ENCODE results near the gene LOC101059915.
"Not testable (repeated sequence)": the region's sequence is repeated elsewhere in the genome, so short reads cannot be mapped to it uniquely, and the experiment has no call there.

LOC101059915 gene

DNA sequence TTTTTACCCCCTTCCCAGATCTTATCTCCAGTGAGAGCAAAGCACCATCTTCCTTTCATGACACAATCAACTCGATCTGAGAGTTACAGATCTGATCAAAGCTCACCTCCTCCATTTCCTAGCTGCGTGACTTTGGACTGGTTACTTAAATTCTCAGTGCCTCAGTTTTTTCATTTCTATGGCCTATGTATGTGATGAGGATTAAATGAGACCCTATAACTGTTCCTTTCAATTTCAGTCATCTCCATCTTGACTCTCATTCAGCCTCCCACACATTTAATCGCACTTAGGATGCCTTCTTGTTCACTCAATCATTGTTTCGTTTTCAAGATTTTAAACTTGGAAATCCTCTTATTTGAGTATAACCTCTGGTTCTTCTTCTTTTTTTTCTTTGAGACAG is 28.9 kb upstream of the LOC101059915 start:
- DNase-seq (ENCODE audit: low spot score), result no peak

DNA sequence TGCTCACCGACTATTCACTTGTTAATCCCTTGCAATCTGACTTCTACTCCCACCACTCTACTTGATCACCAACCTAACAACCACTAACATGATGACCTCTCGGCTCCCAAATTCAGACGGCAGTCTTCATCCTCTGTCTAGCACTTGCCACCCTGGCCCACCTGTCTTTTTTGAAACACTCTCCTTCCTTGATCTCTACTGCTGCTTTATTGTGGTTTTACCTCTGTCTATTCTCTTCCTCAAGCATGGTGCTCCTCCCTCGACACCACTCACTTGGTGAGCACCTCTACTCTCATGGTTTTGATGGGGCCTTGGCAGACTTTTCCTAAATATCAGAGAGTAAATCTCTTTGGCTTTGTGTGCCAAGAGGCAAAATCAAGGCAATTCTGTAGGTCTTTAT is 27.3 kb upstream of the LOC101059915 start:
- no peak for DNase-seq (ENCODE audit: low spot score)

DNA sequence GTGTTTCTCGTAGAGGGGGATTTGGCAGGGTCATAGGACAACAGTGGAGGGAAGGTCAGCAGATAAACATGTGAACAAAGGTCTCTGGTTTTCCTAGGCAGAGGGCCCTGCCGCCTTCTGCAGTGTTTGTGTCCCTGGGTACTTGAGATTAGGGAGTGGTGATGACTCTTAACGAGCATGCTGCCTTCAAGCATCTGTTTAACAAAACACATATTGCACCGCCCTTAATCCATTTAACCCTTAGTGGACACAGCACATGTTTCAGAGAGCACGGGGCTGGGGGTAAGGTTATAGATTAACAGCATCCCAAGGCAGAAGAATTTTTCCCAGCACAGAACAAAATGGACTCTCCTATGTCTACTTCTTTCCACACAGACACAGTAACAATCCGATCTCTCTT is 22.9 kb upstream of the LOC101059915 start:
- not testable (repeated sequence) for DNase-seq (ENCODE audit: low spot score)

GRCh38 chrX:71650333-71650969 is 16.9 kb upstream of the LOC101059915 start:
- no peak for DNase-seq (ENCODE audit: low spot score)

DNA sequence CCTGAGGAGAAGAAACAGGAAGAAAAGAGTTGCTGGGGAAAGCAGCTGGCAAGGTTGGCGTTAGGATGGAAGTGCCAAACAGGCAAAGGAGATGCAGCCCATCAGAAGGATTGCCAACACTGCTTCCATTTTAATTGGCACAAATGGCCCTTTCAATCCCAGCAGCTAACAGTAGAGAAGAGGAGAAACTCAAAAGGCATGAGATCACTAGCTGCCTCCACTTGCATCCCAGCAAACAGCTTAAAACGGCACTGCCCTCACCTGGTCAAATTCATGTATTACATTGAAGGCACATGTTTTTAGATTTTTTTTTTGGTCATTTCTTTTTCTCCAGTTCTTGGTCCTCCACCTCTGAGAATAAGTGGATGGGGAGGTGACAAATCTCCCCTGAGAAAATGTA is 14.9 kb upstream of the LOC101059915 start:
- DNase-seq (ENCODE audit: low spot score), result no peak

- no peak for DNase-seq (ENCODE audit: low spot score)
These were observed 14.0 kb upstream of the LOC101059915 start for GRCh38 chrX:71653344-71653743.

DNA sequence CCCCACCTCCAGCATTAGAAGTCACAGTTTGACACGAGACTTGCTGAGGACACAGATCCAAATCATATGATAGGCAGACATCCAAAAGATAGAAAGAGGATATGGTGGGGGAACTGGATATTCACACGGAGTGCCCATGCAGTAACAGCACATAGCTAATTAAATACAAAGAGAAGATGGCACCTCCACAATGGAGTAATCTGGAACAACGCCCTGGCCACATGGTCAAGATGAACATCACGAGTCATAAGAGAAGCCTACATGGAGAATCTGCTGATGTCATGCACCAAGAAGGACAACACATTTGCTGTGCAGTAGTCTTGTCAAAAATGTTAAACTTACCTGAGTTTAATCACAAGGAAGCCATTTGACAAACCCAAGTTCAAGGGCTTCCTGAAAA is 10.1 kb upstream of the LOC101059915 start:
- DNase-seq (ENCODE audit: low spot score), result no peak

DNA sequence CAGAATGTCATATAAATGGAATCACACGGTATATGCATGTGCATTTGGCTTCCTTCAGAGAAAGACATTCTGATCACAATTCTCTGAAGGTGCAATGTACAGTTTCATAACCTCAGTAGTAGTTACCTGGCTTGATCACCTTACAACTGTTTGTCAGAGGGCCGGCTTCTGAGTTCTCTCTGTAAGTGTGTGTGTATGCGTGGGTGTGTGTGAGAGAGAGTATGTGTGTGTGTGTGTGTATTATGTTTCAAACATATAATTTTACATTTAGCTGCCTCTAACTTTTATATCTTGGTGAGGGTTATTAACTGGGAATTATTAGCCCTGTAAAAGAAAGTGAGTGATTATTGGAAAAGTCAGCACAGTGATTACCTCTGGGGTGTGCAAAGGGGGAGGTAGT is 8.0 kb upstream of the LOC101059915 start:
- DNase-seq (ENCODE audit: low spot score), result no peak

- DNase-seq (ENCODE audit: low spot score), result no peak
These were observed 7.4 kb upstream of the LOC101059915 start for GRCh38 chrX:71659959-71660358.

- peak; percentile 75 for DNase-seq (ENCODE audit: low spot score)
These were observed 6.6 kb upstream of the LOC101059915 start for GRCh38 chrX:71660562-71661416.

DNA sequence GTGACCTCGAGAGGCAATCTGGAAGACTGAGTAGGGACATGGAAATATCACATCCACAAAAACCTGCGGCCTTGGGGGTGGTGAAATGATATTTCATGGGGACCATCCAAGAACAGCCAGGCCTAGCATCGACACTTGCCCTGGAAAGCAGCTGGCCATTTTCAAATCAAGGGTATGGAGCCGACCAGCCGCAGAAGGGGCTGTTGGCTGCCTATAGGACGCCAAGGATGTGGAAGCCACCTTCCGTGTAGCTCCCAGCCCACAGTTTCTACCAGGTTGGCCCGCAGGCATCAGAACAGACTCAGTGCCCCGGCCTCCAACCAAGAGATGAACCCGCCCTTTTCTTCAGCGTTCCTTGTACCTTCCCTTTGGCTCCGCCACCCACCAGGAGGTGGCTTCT is 5.4 kb upstream of the LOC101059915 start:
- no peak for DNase-seq (ENCODE audit: low spot score)

GRCh38 chrX:71662654-71663053 is 4.7 kb upstream of the LOC101059915 start:
- DNase-seq (ENCODE audit: low spot score), result not testable (repeated sequence)

- DNase-seq (ENCODE audit: low spot score), result not testable (repeated sequence)
These were observed 4.1 kb upstream of the LOC101059915 start for GRCh38 chrX:71663238-71663637.

GRCh38 chrX:71664202-71664601 is 3.1 kb upstream of the LOC101059915 start:
- DNase-seq (ENCODE audit: low spot score), result not testable (repeated sequence)

DNA sequence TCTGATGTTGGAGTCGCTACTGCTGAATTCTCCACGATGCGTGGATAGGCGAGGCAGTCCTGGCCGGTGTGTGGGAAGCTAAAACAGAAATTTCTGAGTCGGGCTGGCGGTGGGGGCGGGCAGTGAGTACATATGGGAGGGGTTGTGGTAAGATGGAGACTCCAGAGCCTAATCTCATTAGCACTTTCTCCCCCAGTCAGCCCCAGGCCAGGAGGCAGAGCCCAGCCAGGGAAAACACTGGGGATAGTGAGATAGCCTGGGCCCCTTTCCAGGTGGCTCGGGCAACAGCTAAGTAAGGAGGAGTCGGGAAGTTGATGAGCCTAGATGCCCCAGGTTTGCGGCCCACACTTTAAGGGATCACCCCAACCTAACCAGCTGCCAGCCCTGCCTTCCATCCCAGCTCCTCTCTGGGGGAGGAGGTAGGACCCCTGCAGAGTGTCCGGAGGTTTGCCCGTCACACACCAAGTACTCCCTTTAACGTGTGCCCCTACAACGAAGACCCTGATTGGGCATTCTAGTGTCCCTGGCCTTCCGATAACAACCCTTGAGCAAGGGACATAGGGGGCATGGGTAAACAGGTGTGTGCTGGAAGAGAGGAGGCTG is 2.4 kb upstream of the LOC101059915 start:
- no peak for DNase-seq (ENCODE audit: low spot score)

GRCh38 chrX:71665747-71666146 is 1.6 kb upstream of the LOC101059915 start:
- no peak for DNase-seq (ENCODE audit: low spot score)

DNA sequence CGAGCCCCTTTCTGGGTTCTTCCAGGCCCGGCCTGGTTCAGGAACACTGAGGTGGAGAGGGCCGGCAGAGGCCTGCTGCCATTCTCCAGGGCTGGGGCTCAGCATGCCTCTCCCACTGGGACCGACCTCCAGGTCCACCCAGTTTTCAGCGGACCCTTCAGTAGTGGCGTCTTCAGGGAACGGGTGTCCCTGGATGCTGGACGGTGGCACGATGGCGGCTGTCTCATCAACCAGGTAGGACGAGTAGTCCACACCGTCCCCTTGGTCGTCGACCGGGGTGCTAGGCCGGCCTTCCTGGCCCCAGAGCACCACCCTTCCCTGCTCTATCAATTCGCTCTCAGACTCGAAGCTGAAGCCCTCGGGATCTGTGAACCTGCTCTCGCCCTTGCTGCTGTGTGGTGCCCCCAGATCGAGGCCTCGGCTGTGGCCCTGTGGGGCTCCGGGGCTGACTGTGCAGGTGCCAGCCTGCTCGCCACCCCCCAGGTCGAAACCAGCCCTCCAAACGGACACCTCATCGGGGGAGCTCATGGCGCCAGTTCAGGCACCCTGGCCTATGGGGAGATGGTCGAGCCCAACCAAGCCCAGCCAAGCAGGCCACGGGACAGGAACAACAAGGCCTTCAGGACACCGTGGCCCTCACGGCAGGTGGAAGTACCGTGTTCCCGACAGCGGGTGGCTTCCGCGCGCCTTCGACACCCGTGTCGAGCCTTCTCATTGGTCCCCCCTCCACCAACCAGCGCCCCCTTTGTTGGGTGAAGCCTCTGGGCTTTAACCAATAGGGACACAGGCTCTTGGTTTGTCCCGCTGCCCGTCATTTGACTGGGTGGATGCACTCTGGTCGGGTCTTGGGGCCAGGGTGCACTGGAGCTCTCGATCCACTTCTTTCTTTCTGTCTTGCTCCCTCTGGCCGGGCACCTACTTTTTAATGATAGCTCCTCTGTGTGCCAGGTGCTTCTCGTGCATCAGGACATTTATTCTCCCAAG is 814 bp upstream of the LOC101059915 start:
- DNase-seq (ENCODE audit: low spot score), result peak; percentile 87

DNA sequence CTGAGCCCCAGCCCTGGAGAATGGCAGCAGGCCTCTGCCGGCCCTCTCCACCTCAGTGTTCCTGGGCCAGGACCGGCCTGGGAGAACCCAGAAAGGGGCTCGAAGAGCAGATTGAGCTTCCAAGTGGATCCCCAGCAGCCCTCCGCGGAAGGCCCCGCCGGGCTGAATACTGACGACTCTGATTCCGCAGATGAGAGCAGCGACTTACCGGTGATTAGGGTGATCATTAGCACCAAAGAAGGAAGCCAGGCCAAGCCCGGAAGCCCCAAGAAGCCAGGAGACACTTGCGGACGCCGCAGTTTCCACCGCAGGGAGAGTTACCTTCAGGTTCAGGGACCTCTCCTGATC is 876 bp downstream of the LOC101059915 start:
- no peak for DNase-seq (ENCODE audit: low spot score)

DNA sequence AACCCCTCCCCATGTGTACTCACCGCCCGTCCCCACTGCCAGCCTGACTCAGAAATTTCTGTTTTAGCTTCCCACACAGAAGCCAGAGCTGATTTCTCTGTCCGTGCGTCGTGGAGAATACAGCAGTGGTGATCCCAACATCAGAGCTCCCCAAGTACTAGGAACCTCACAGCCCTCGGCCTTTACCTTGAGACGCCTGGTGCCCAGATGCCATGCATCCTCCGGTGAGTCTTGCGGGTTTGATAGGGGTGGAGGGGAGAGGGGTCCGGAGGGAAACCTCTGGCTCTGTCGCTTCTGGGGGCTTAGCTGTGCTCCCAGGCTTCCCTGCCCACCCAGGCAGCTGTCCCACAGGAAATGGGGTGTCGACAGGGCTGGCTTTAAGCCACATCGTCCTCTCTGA is 2.1 kb downstream of the LOC101059915 start:
- no peak for DNase-seq (ENCODE audit: low spot score)

DNA sequence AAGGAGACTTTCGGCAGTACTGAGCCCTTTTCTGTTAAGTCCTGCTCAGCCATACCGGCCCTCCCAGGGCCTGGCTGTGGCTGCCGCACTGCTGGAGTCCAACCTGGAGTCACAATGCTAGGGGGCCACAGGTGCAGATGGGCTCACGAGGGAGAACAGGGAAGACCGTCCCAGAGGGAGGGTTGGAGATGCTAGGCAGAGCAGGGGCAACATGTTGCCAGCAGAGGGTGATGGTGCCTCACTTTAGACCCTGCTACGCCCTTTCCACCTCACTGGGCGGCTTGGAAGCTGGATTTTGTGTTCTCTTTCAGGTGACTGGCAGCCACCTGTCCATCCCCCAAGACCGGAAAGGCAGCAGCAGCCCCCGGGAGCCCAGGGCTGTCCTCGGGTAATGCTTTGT is 2.6 kb downstream of the LOC101059915 start:
- DNase-seq (ENCODE audit: low spot score), result not testable (repeated sequence)

Data from mesenteric fat pad (tissue), 1 donor.